ENCODE results near the gene YWHAQ. TPM values are rescaled to one million over a fixed set of nuclear protein-coding genes. Genes with fewer than 3 reads are reported as not detected.
A peak's percentile ranks its signal among the peaks of the same experiment; 100 is the strongest.
"Not testable (repeated sequence)": the region's sequence is repeated elsewhere in the genome, so short reads cannot be mapped to it uniquely, and the experiment has no call there.

Gene YWHAQ
- total RNA-seq, 1 donor from 2014 or later, result 175 TPM

DNA sequence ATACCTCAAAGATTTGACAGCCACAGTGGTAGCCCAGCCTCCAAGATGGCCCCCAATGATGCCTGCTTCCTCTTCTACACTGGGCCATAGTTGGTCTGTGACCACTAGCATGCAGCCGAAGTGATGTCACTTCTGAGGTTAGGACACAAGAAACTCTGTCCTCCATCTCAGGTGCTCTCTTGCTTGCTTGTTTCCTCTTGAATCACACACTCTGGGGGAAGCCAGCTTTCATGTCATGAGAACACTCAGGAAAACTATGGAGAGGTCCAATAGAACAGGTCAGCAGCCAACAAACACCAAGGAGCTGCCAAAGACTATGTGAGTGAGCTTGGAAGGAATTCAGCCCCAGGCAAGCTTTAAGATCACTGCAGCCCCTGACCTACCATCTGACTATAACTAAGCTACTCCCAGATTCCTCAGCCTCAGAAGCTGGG is 71.8 kb downstream of the YWHAQ start:
- H3K9me3 ChIP-seq, result no peaks in the 10 kb centered on the region
- H3K36me3 ChIP-seq, result no peaks in the 10 kb centered on the region
- no peak for DNase-seq
- intact Hi-C loops (cut with DNase I), result no loop called here
- no peak overlapping the region for H3K4me3 ChIP-seq
- H3K4me1 ChIP-seq, result peaks cover 23% of the 10 kb centered on the region
- TF ChIP-seq, protein P1, sequence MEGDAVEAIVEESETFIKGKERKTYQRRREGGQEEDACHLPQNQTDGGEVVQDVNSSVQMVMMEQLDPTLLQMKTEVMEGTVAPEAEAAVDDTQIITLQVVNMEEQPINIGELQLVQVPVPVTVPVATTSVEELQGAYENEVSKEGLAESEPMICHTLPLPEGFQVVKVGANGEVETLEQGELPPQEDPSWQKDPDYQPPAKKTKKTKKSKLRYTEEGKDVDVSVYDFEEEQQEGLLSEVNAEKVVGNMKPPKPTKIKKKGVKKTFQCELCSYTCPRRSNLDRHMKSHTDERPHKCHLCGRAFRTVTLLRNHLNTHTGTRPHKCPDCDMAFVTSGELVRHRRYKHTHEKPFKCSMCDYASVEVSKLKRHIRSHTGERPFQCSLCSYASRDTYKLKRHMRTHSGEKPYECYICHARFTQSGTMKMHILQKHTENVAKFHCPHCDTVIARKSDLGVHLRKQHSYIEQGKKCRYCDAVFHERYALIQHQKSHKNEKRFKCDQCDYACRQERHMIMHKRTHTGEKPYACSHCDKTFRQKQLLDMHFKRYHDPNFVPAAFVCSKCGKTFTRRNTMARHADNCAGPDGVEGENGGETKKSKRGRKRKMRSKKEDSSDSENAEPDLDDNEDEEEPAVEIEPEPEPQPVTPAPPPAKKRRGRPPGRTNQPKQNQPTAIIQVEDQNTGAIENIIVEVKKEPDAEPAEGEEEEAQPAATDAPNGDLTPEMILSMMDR (IDR thresholded peaks at IDR 0.05), result no peak
- H3K27ac ChIP-seq, result peak overlapping the region; percentile 1
- H3K27me3 ChIP-seq (ENCODE audit: low read depth), result no peaks in the 10 kb centered on the region
- ATAC-seq, result peak in 1 of 2 donors; percentile 0

DNA sequence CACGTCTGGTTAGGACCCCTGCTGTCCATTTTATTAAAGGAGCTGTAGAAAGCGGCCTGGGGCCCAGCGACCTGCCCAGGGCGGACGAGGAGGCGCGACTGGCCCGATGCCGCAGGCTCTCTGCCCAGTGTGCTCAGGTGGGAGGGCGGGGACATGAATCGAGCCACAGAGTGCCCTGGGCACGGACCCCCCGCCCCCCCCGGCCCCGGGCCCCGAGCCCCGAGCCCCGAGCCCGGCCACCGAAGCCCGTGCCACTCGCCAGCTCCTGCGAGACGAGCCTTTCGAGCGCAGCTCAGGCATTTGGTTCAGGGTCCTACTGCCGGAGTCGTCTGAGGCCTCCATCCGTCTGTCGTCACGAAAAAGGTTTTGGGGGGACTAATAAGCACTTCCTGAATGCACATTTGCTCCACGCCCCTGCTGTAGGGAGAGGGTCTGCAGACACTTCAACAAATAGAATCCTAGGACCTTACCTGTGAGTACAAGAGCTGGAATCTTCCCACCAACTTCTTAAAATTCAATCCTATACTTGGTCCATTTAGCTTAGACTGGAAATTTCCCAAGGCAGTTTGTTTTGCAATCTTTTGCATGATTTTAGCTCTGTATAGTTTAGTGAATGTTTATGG is 74.6 kb downstream of the YWHAQ start:
- no peak for DNase-seq
- Histone ChIP-seq H3K4me3 (peak overlapping the region; percentile 88), H3K4me1 (peaks cover 50% of the 10 kb centered on the region), H3K36me3 (no peaks in the 10 kb centered on the region), H3K9me3 (no peaks in the 10 kb centered on the region), H3K27me3 (ENCODE audit: low read depth) (no peaks in the 10 kb centered on the region), H3K27ac (peak overlapping the region; percentile 100)
- TF ChIP-seq, protein P1 (IDR thresholded peaks at IDR 0.05), result no peak
- intact Hi-C loops (cut with DNase I), result no loop called here
- peak; percentile 66 to 78 for ATAC-seq

DNA sequence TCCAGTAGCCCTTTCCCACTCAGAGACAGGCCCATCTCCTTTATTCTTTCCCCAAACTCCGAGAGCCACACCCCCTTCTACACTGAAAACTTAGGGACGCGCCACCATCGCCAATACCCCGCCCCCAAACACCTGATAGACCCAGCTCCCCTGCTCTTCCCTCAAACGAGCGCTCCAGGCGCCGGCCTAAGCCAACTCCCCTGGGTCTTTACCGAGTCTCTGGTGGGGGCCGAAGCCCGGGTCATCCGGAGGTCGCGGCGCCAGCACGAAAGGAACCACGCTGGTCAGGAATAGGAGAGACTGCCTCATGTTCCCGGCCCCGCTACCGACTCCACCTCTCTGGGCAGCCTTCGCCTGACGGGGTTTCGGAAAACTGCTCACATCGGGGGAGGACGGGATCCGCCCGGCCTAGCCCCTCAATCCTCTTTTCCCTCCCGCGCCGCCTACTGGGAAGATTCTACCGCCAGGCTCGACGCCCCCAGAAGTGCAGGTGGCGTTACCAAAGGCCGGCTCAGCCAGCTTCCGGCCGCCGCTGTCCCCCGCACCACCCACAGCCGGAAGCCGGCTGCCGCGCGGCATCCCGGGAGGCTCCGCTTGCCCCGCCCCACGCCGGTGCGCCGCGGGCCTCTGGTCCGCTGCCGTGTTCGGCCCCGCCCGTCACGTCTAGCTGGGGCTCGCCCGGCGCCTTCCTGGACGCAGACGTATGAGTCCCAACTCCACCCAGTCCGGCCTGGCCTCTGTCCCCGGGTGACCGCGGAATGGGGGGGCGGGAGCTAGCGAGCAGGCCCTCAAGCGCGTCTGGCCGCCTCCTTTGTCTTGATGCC is 75.3 kb downstream of the YWHAQ start, which contains the start of gene ADAM17:
TSS of gene ADAM17 (minus strand) at position 534 of the 824 bp plus-strand sequence. CDS start at position 309, 225 bp downstream.
- peak within 1 kb of the TSS; percentile 88 for H3K4me3 ChIP-seq
- DNase-seq, result peak; percentile 99
- no peaks in the 10 kb centered on the region for H3K27me3 ChIP-seq (ENCODE audit: low read depth)
- ATAC-seq, result peak; percentile 97 to 98
- TF ChIP-seq, protein P1 (IDR thresholded peaks at IDR 0.05), result peak; percentile 59
- no peaks in the 10 kb centered on the region for H3K9me3 ChIP-seq
- no peaks in the 10 kb centered on the region for H3K36me3 ChIP-seq
- H3K27ac ChIP-seq, result peak within 1 kb of the TSS; percentile 100
- intact Hi-C loops (cut with DNase I), result no loop called here
- peaks cover 54% of the 10 kb centered on the region for H3K4me1 ChIP-seq

DNA sequence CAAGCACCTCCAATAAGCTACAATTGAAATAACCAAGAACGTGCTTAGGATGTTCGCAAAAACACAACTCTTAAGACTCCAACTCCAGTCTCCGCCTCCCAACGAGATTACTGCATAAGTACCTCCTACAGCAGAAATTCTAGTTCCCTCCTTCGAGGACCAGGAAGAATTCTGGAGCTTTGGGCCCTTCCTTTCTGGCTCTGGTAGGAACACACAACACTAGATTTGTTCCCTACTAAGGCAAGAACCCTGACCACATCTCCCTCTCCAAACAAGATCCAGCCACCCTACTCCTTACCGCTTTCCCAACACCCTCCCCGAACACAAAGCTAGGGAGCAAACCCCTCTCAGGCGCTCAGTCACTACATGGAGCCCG is 75.9 kb downstream of the YWHAQ start:
- DNase-seq (no peak), ATAC-seq (peak; percentile 44 to 53)
- intact Hi-C loops (cut with DNase I), result no loop called here
- Histone ChIP-seq H3K4me1 (peaks cover 60% of the 10 kb centered on the region), H3K9me3 (no peaks in the 10 kb centered on the region), H3K4me3 (peak overlapping the region; percentile 88), H3K27me3 (ENCODE audit: low read depth) (no peaks in the 10 kb centered on the region), H3K36me3 (no peaks in the 10 kb centered on the region), H3K27ac (peak overlapping the region; percentile 100)
- TF ChIP-seq, protein P1 (IDR thresholded peaks at IDR 0.05), result no peak

DNA sequence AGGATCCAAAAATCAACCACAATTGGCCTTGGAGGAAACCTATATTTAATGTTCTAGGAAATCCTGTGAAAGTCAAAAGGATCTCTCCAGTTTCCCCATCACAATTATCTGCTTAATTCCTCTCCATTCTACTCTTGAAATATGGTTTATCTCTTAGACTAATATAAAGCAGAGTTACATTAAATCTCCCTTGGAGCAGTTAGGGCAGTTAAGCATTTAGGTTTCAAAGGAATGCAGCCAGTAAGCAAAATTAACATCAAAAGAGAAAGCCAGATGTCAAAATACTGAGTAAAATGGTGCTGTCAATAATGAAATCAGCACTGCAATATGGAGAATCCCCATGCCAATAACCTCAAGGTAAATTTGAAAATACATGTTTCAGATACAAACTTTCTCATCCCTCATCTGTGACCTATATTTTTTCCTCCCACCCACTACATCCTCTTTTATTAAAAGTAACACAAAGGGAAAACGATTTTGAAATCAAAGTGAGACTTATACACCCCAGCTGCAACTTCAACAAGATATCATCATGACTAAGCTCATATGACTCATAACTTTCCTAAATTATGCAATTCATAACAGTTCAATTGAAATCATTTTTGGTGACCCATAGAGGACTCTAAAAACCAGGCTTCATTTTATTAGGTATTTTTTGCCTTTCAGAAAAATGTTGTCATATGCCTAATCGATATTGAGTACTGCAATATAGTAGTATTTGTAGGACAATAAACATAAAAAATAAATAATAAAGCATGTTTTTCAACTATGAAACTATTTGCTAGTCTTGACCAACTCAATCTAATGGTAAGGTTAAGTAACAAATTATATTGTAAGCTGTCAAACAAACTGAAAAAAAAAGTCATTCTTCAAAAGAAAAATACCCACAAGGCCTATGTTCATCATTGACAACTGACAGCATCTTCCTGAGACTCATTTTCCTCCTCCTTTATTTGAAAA is 78.3 kb downstream of the YWHAQ start:
- TF ChIP-seq, protein P1 (IDR thresholded peaks at IDR 0.05), result no peak
- peaks cover 65% of the 10 kb centered on the region for H3K4me1 ChIP-seq
- intact Hi-C loops (cut with DNase I), result no loop called here
- no peaks in the 10 kb centered on the region for H3K27me3 ChIP-seq (ENCODE audit: low read depth)
- H3K36me3 ChIP-seq, result no peaks in the 10 kb centered on the region
- DNase-seq, result no peak
- peak overlapping the region; percentile 100 for H3K27ac ChIP-seq
- no peak for ATAC-seq
- no peaks in the 10 kb centered on the region for H3K9me3 ChIP-seq
- peak overlapping the region; percentile 27 for H3K4me3 ChIP-seq

DNA sequence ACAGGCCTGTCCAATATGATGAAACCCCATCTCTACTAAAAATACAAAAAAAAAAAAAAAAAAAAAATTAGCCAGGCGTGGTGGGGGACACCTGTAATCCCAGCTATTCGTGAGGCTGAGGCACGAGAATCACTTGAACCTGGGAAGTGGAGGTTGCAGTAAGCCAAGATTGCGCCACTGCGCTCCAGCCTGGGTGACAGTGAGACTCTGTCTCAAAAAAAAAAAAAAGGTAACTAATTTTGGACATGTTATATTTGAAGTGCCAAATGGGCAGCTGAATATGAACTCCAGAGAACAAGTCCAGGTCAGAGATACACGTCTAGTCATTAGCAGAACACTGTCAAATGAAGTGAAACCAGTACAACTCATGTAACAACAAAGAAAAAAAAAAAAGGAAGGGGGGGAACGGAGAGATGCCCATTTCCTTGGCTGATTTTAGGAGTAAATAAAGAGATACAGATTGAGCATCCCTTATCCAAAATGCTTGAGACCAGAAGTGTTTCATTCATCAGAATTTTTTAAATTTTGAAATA is 79.9 kb downstream of the YWHAQ start:
- Histone ChIP-seq H3K4me1 (peaks cover 79% of the 10 kb centered on the region), H3K27ac (peak overlapping the region; percentile 61)
- H3K9me3 ChIP-seq; DNase-seq; ATAC-seq; H3K4me3 ChIP-seq; intact Hi-C loops (cut with DNase I); H3K27me3 ChIP-seq (ENCODE audit: low read depth); H3K36me3 ChIP-seq: not testable (repeated sequence)
